Endothelial cell of umbilical vein (primary cell): ENCODE measurements around the gene UROC1.

ENCODE experiments used
- POLR2A ChIP-seq: IDR thresholded peaks from 2 replicates; pipeline ENCODE4 v1.6.1; 2012; ENCODE audit warnings: low read depth, mild to moderate bottlenecking, control low read depth, low read length
- POLR2AphosphoS5 ChIP-seq: IDR thresholded peaks from 2 replicates; pipeline ENCODE4 v1.6.1; 2012; ENCODE audit warnings: low read depth, mild to moderate bottlenecking, control low read depth, low read length, moderate library complexity; ENCODE audit not compliant: insufficient read depth
- TF ChIP-seq, protein P1 (sequence below), 2 donors: IDR thresholded peaks; 1 replicate in 1 of 2; 2 replicates in 1 of 2; pipeline ENCODE4 v1.5.1; 2011; ENCODE audit warnings: low read length in 2 of 2, mild to moderate bottlenecking in 2 of 2, moderate library complexity in 2 of 2, control low read depth in 1 of 2, inconsistent platforms in 1 of 2, low read depth in 1 of 2; ENCODE audit not compliant: insufficient read depth in 1 of 2; ENCODE audit errors: extremely low read depth in 1 of 2

DNA sequence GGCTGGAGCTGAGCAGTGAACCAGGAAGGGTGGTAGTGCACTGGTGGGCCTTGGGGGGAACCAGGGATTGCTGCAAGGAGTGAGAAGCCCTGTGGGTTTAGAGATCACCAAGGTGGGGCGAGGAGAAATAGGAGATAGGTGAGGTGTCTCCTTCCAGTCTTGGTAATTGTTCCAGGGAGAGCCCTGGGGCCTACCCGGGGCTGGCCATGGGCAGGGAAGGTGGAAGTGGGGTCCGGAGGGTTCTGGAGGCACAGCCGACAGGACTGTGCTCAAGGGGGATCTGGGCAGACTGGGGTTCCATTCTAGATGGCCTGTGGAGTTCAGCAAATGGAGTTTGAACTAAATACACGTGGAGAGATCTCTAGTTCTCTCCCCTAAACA is 10.8 kb upstream of the UROC1 start:
- TF ChIP-seq, protein P1, sequence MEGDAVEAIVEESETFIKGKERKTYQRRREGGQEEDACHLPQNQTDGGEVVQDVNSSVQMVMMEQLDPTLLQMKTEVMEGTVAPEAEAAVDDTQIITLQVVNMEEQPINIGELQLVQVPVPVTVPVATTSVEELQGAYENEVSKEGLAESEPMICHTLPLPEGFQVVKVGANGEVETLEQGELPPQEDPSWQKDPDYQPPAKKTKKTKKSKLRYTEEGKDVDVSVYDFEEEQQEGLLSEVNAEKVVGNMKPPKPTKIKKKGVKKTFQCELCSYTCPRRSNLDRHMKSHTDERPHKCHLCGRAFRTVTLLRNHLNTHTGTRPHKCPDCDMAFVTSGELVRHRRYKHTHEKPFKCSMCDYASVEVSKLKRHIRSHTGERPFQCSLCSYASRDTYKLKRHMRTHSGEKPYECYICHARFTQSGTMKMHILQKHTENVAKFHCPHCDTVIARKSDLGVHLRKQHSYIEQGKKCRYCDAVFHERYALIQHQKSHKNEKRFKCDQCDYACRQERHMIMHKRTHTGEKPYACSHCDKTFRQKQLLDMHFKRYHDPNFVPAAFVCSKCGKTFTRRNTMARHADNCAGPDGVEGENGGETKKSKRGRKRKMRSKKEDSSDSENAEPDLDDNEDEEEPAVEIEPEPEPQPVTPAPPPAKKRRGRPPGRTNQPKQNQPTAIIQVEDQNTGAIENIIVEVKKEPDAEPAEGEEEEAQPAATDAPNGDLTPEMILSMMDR (IDR thresholded peaks at IDR 0.05; ENCODE audit: extremely low read depth in 1 of 2, insufficient read depth in 1 of 2, low read depth in 1 of 2, low read length in 2 of 2): no peak
- no peak for TF ChIP-seq POLR2AphosphoS5
- no peak for TF ChIP-seq POLR2A
